Measurements from ENCODE around the gene ADAM15.

The ADAM15 gene

GRCh38 chr1:155082301-155083051 is 31.4 kb downstream of the ADAM15 start:
- Histone ChIP-seq H3K9me3 (ENCODE audit: control insufficient read depth, low read length) (no peaks in the 10 kb centered on the region), H2AFZ (no peak overlapping the region), H3K27ac (no peak overlapping the region), H3K9ac (no peak overlapping the region), H3K79me2 (no peaks in the 10 kb centered on the region), H3K4me2 (ENCODE audit: low read length) (peak overlapping the region; percentile 84), H3K4me1 (peaks cover 2% of the 10 kb centered on the region), H3K36me3 (ENCODE audit: control insufficient read depth, insufficient read depth, low read length) (no peaks in the 10 kb centered on the region), H3K27me3 (ENCODE audit: control insufficient read depth, insufficient read depth, low read length) (no peaks in the 10 kb centered on the region), H3K4me3 (ENCODE audit: low read depth, low read length) (peak overlapping the region; percentile 8)
- TF ChIP-seq CTCF (IDR thresholded peaks at IDR 0.05) = no peak

- Histone ChIP-seq H3K4me2 (ENCODE audit: low read length) (peak overlapping the region; percentile 84), H3K4me3 (ENCODE audit: low read depth, low read length) (no peak overlapping the region), H3K27ac (no peak overlapping the region), H2AFZ (no peak overlapping the region), H3K9ac (no peak overlapping the region), H3K79me2 (no peaks in the 10 kb centered on the region), H3K4me1 (no peaks in the 10 kb centered on the region), H3K9me3 (ENCODE audit: control insufficient read depth, low read length) (no peaks in the 10 kb centered on the region), H3K27me3 (ENCODE audit: control insufficient read depth, insufficient read depth, low read length) (no peaks in the 10 kb centered on the region), H3K36me3 (ENCODE audit: control insufficient read depth, insufficient read depth, low read length) (no peaks in the 10 kb centered on the region)
- no peak for TF ChIP-seq CTCF (IDR thresholded peaks at IDR 0.05)
Observed at GRCh38 chr1:155083052-155083541, 32.0 kb downstream of the ADAM15 start.

- H3K27ac ChIP-seq = no peak overlapping the region
- H3K9me3 ChIP-seq (ENCODE audit: control insufficient read depth, low read length) = no peaks in the 10 kb centered on the region
- peak overlapping the region; percentile 76 for H3K4me3 ChIP-seq (ENCODE audit: low read depth, low read length)
- no peak overlapping the region for H3K9ac ChIP-seq
- no peaks in the 10 kb centered on the region for H3K36me3 ChIP-seq (ENCODE audit: control insufficient read depth, insufficient read depth, low read length)
- H3K27me3 ChIP-seq (ENCODE audit: control insufficient read depth, insufficient read depth, low read length) = no peaks in the 10 kb centered on the region
- peak overlapping the region; percentile 86 for H3K4me2 ChIP-seq (ENCODE audit: low read length)
- peak overlapping the region; percentile 94 for H2AFZ ChIP-seq
- no peaks in the 10 kb centered on the region for H3K79me2 ChIP-seq
- no peaks in the 10 kb centered on the region for H3K4me1 ChIP-seq
- no peak for TF ChIP-seq CTCF (IDR thresholded peaks at IDR 0.05)
Observed at GRCh38 chr1:155083865-155084721, 33.0 kb downstream of the ADAM15 start.

GRCh38 chr1:155084722-155085503 is 33.8 kb downstream of the ADAM15 start:
- Histone ChIP-seq H3K4me2 (ENCODE audit: low read length) (peak overlapping the region; percentile 86), H2AFZ (peak overlapping the region; percentile 94), H3K27me3 (ENCODE audit: control insufficient read depth, insufficient read depth, low read length) (no peaks in the 10 kb centered on the region), H3K4me3 (ENCODE audit: low read depth, low read length) (peak overlapping the region; percentile 76), H3K79me2 (no peaks in the 10 kb centered on the region), H3K9ac (no peak overlapping the region), H3K9me3 (ENCODE audit: control insufficient read depth, low read length) (no peaks in the 10 kb centered on the region), H3K27ac (peak overlapping the region; percentile 80), H3K4me1 (no peaks in the 10 kb centered on the region), H3K36me3 (ENCODE audit: control insufficient read depth, insufficient read depth, low read length) (no peaks in the 10 kb centered on the region)
- TF ChIP-seq CTCF (IDR thresholded peaks at IDR 0.05) = peak; percentile 86
